Measurements from ENCODE around the gene SLC25A33. TPM values are rescaled to one million over a fixed set of nuclear protein-coding genes. Genes with fewer than 3 reads are reported as not detected.
"Not testable (repeated sequence)": the region's sequence is repeated elsewhere in the genome, so short reads cannot be mapped to it uniquely, and the experiment has no call there.

Gene SLC25A33
- total RNA-seq, result 5.7 TPM
- long read RNA-seq, partial matches to known transcripts, result 0 of 3 reads
- long read RNA-seq, other reads (novel, unspliced or antisense), result 2 of 3 reads

DNA sequence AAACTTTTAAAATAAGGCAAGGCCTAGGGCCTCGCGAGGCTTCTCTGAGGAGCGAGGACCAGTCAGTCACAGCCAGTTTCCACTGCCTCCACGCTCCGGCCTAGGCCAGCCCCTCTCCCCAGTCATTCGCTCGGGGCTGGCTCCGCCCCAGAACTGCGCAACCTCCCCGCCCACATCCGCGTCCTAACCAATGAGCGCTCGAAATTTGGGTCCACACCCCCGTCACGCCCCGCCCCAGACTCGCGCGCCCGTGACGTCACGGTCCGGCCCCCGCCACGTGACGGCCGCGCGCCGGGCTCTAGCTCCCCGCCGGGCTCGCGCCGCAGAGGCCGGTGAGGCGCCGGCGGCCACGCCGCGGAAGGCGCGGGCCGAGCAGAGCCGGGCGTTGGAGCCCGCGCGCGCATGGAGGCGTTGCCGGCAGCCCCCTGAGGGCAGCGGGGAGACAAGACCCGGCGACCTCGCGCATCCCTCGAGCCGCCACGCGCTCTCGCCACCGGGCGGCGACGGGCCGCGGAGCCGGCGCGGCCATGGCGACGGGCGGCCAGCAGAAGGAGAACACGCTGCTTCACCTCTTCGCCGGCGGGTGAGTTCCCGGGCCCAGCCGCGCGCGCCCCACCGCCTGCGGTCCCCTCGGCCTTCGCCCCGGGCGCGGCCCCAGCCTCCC lies at the start of gene SLC25A33:
Gene SLC25A33, plus strand, starts transcription at position 301 of the 664 bp plus-strand sequence. Its CDS starts 227 bp downstream, at position 528.
- intact Hi-C loops (cut with DNase I), result loop anchor here (5.0 kb wide), 1 partner anchor 33 kb away; no protein-coding TSS in a partner anchor
- DNase-seq (ENCODE audit: missing footprints), result peak; percentile 98
- ATAC-seq, result peak; percentile 99

GRCh38 chr1:9490605-9491339 lies 48.5 kb upstream of the SLC25A33 start:
- ATAC-seq, result peak; percentile 88
- intact Hi-C loops (cut with DNase I), result loop anchor here (1.0 to 5.0 kb wide), 3 partner anchors 201 to 378 kb away; no protein-coding TSS in a partner anchor

GRCh38 chr1:9493326-9493725 lies 45.9 kb upstream of the SLC25A33 start:
- DNase-seq (ENCODE audit: missing footprints), result no peak
- intact Hi-C loops (cut with DNase I), result loop anchor here (5.0 kb wide), 1 partner anchor 381 kb away; no protein-coding TSS in a partner anchor
- no peak for ATAC-seq

More at GRCh38 chr1:9490605-9491339, 48.5 kb upstream of the SLC25A33 start:
- DNase-seq (ENCODE audit: missing footprints), result peak; percentile 93

DNA sequence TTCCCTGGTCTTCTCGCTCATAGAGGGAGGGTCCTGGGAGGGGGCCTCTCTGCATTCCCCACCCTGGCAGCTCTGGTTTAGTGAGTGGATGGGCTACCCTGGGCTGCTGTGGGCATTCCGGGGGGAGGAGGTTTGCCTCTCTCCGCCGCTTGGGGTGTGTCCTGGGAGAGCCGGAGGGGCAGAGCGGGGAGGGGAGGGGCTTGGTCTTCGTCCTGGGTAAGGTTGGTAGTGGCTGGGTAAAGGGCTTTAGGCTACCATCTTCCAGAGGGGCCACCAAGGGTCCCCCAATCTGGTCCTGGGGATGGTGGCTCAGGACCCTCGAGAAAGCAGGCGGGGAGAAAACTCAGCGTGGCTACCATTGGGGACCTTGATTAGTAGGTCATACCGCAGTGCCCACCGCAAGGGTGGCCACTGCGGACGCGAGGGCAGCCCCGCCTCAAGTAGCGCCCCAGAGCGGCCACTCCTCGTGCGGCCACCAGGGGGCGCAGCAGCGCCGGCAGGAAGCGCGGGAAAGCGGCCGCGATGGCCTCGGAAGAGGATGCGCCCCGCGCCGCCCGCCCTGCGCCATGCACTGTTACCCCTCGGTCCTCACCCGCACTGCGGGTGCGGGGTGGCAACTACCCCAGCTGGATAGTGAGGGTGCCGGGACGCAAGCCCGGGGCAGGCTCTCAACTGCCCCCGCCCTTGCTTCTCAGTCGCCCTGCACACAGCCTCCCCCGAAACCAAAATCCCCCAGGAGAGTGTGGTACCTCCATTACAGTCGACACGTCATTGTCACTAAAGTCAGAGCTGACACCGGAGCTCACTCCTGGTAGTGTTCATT lies 44.1 kb upstream of the SLC25A33 start:
- ATAC-seq (peak; percentile 80), DNase-seq (ENCODE audit: missing footprints) (peak; percentile 81)
- intact Hi-C loops (cut with DNase I), result loop anchor here (1.0 to 5.0 kb wide), 2 partner anchors 79 to 383 kb away; no protein-coding TSS in a partner anchor

DNA sequence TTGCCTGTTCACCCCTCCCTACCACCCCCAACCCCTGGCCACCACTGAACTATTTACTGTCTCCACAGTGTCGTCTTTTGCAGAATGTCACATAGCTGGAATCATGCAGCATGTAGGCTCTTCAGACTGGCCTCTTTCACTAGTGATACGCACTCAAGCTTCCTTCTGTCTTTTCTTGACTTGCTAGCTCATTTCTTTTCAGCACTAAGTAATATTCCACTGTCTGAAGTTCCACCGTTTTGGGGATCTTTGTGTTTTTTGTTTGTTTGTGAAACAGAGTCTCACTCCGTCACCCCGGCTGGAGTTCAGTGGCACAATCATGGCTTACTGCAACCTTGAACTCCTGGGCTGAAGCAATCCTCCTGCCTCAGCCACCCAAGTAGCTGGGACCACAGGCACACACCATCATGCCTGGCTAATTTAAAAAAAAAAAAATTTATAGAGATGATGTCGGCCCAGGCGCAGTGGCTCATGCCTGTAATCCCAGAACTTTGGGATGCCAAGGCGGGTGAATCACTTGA lies 43.4 kb upstream of the SLC25A33 start:
- ATAC-seq (no peak), DNase-seq (ENCODE audit: missing footprints) (no peak)
- intact Hi-C loops (cut with DNase I), result loop anchor here (1.0 kb wide), 1 partner anchor 78 kb away; no protein-coding TSS in a partner anchor

DNA sequence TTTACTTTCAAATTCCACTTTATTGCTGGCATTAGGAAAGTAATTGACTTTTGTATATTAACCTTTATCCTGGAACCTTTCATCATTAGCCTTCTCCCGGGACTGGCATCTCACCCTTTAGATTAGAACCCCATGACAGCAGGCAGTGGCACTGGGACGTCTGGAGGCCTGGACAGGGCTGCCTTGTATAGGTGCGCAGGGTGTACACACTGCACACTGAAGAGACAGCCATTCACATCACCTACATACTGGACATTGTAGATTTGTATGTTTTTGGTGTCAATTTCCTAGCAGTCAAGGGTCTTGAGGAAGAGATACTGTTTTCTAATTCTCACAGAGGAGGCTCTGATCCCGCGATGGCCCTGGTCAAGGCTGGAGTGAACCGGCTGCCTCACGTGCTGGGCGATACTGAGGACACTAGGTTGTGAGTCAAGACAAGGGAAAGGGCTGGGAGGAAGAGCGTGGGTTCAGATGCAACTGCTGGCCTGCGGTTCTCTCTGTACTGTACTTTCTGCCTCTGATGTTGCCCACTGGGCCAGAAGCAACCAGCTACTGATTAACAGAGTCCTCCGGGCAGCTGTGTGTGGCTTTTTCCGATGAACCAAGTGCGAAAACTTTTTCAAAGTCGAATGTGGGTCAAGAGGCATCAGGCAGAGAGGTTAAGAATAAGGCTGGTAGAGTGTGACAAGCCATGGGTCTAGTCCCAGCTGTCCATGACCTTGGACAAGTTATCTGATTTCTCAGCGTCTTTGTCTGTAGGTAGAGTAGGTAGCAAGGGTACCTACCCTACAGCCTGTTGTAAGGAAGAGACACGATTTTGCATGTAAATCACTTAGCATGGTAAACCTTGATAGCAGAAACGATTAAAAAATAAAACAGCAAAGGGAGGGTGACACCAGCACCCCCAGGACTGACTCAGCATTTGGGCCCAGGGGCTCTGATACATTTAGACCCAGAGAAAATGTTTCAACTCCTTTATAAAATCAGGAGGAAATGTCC lies 38.2 kb upstream of the SLC25A33 start:
- DNase-seq (ENCODE audit: missing footprints) (no peak), ATAC-seq (no peak)
- intact Hi-C loops (cut with DNase I), result no loop called here

DNA sequence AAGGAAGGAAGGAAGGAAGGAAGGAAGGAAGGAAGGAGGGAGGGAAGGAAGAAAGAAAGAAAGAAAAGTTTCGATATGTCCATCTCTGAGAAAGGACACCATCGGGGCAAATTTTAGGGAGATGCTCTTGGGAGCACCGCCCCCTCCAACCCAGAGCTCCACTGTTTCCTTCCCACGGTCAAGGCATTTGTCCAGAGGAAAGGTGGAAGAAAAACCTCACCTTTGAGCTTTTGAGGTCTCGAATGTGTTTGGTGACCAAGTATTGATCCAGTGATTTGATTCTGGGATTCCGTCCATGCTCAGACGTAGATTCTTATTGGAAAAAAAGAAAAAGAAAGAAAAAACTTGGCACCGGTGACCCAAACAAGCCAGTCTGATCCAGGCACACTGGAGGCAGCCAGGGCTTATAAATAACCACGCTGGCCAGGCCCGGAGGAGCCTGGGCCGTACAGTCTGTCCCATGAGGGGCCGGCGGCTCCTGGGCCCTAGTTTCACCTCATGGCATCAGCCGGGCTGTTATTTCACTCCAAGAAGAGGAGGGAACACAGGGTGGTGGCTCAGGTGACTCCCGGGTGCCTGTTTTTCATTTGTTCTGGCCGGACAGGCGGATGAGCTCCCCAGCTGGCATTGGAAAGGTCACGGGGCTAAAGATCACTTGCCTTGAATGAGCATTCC lies 36.1 kb upstream of the SLC25A33 start:
- ATAC-seq (peak; percentile 63), DNase-seq (ENCODE audit: missing footprints) (no peak)
- intact Hi-C loops (cut with DNase I), result no loop called here

DNA sequence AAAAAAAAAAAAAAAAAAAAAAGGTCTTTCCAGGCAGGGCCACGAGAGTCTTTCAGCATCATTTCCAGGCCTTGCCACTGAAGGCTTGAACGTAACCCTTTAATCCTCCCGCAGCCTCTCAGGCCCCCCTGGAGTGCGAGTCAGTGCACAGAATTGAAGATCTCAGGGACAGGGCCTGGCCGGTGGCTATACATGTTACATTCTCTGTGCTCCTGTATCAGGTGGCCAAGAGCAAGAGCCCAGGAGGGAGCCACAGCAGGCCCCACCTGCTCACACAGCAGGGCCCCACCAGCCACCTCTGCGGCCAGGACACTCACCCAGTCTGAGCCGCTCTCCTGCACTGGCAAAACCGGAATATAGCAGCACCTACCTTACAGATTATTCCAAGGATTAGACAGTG lies 34.1 kb upstream of the SLC25A33 start:
- ATAC-seq (no peak), DNase-seq (ENCODE audit: missing footprints) (no peak)
- intact Hi-C loops (cut with DNase I), result no loop called here

DNA sequence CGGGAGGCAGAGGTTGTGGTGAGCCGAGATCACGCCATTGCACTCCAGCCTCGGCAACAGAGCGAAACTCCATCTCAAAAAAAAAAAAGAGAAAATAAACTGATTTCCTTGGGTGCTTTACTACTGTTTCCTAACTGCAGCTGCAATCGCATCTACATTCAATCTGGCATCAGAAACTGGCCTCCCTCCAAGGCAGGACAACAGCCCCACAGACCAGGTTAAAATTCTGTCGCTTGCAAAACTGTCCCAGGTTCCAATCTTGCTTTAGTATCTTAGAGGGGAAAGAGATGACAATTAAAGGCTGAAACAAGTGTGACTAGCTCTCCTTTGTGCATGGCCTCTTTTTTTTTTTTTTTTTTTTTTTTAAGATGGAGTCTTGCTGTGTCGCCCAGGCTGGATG lies 32.4 kb upstream of the SLC25A33 start:
- no peak for DNase-seq (ENCODE audit: missing footprints)
- intact Hi-C loops (cut with DNase I), result no loop called here
- ATAC-seq, result no peak

- intact Hi-C loops (cut with DNase I), result no loop called here
- DNase-seq (ENCODE audit: missing footprints) (no peak), ATAC-seq (no peak)
Observed at GRCh38 chr1:9510130-9510529, 29.1 kb upstream of the SLC25A33 start.

GRCh38 chr1:9515550-9515949 lies 23.7 kb upstream of the SLC25A33 start:
- intact Hi-C loops (cut with DNase I); ATAC-seq; DNase-seq (ENCODE audit: missing footprints): not testable (repeated sequence)

DNA sequence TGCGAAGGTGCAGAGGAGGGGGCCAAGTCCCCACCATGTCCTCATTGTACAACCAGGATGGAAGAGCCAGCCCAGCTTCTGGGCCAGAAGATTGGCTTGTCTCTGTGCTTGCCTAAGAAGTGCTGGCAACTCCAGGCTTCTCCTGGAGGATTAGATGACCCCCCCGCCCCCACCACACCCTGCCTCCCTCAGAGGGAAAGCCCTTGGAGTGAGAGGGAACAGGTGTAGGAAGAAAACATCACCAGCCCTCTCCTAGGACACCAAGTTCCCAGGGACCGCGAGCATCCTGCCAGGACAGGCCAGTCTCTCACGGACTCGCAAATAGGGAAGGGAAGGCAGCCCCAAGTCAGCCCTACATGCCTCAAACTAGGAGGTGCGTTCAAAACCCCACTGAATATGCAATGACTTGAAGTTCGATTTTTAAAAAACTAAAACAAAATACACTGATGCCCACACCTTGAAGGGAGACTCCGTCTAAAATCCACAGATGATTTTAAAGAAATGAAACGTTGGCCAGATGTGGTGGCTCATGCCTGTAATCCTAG lies 20.7 kb upstream of the SLC25A33 start:
- DNase-seq (ENCODE audit: missing footprints) (no peak), ATAC-seq (no peak)
- intact Hi-C loops (cut with DNase I), result no loop called here

- DNase-seq (ENCODE audit: missing footprints), result no peak
- intact Hi-C loops (cut with DNase I), result no loop called here
- ATAC-seq, result no peak
Observed at GRCh38 chr1:9520411-9520810, 18.9 kb upstream of the SLC25A33 start.

DNA sequence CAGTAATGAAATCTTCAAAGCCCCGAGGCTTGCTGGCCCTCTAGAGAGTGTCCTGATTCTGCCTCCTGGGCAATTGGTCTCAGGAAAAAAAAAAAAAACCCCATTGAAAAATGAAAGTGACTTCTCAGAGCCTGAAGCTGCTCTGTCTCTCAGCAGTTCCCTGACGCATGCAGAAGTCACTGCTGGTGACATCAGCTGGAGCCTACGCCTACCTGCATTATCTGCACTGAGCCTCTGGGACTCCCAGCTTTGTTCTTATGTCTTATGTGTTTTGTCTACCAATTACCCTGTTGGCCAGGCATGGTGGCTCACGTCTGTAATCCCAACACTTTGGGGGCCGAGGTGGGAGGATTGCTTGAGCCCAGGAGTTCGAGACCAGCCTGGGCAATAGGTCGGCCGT lies 10.1 kb upstream of the SLC25A33 start:
- DNase-seq (ENCODE audit: missing footprints), result no peak
- ATAC-seq, result no peak
- intact Hi-C loops (cut with DNase I), result no loop called here

- DNase-seq (ENCODE audit: missing footprints) (no peak), ATAC-seq (no peak)
- intact Hi-C loops (cut with DNase I), result no loop called here
Observed at GRCh38 chr1:9530320-9530719, 8.9 kb upstream of the SLC25A33 start.

GRCh38 chr1:9534953-9535352 lies 4.3 kb upstream of the SLC25A33 start:
- DNase-seq (ENCODE audit: missing footprints) (no peak), ATAC-seq (no peak)
- intact Hi-C loops (cut with DNase I), result loop anchor here (5.0 kb wide), 1 partner anchor 37 kb away; no protein-coding TSS in a partner anchor

DNA sequence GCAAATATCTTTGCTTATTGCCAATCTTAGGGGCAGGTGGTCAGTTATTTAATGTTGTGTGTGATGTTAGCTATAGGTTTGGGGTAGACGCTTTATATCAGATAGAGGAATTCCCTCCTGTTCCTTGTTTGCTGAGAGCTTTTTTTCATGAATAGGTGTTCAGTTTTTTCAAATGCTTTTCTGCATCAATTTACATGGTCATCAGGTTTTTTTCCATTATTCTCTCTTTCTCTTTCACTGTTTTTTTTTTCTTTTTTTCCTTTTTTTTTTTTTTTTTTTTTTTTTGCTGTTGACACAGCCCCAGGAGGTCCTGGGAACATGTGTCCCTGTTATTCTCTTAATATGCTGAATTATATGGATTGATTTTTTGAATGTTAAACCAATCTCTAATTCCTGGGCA lies 3.0 kb upstream of the SLC25A33 start:
- intact Hi-C loops (cut with DNase I), result loop anchor here (5.0 kb wide), 1 partner anchor 36 kb away; no protein-coding TSS in a partner anchor
- no peak for ATAC-seq
- no peak for DNase-seq (ENCODE audit: missing footprints)
